K562 (cell line): ENCODE measurements around the gene PTPRO. TPM values are rescaled to one million over a fixed set of nuclear protein-coding genes. Genes with fewer than 3 reads are reported as not detected.

Source experiments
- ATAC-seq: fragments of 200-7000 bp; cut with Tn5 transposase; 3 replicates; pipeline ENCODE4 v1.9.1; 2020; ENCODE audit warnings: moderate library complexity
- BruUV-seq: library from RNA; stranded (reverse); fragments of 400-500 nt; replicated peaks from 2 replicates; lab custom pipeline; 2021; lab: Mats Ljungman, UMichigan
- CTCF ChIA-PET: fragments of 300-600 bp; formaldehyde crosslinking; extraction: SDS; loops from one replicate; lab custom pipeline; 2021; ENCODE audit warnings: low intra/inter-chr PET ratio; lab: Yijun Ruan, JAX
- POLR2A ChIA-PET: fragments of 300-600, 350-650 bp; sonication (Branson Sonifier 250); formaldehyde crosslinking; extraction: SDS; loops from one replicate; lab custom pipeline; 2021; ENCODE audit warnings: antibody characterized with exemption, inconsistent platforms; lab: Yijun Ruan, JAX
- DNase-seq, 4 experiments: peaks; one replicate each; pipeline versions ENCODE4 v3.0.0 to v3.0.0-alpha.2; 2011 to 2018; ENCODE audit warnings: low spot score in 3 of 4, mixed read lengths in 3 of 4; ENCODE audit errors: extremely low read depth in 1 of 4
- FAIRE-seq: peaks from 2 replicates; lab custom pipeline; 2011; peaks lifted over from hg19 to GRCh38; lab: Jason Lieb, UNC
- H2AFZ ChIP-seq: 2 replicates; pipeline ENCODE4 v1.6.0; 2011; ENCODE audit warnings: low read depth, low read length, control low read depth, inconsistent platforms
- H3K27ac ChIP-seq: fragments of 200-600 bp; 3 replicates; pipeline ENCODE4 v1.8.0; 2011; ENCODE audit warnings: low read depth, mild to moderate bottlenecking, control low read depth, inconsistent platforms, low read length, moderate library complexity, mixed read lengths; ENCODE audit errors: extremely low read depth
- H3K27me3 ChIP-seq, 2 experiments: fragments of 300-600 bp in 1 of 2; 2 replicates in 1 of 2; 3 replicates in 1 of 2; pipeline versions ENCODE4 v1.6.0 to v1.8.0; 2011; ENCODE audit warnings: inconsistent platforms in 2 of 2, low read length in 2 of 2, mild to moderate bottlenecking in 1 of 2, mixed read lengths in 1 of 2, moderate library complexity in 1 of 2; ENCODE audit not compliant: control insufficient read depth in 2 of 2, insufficient read depth in 2 of 2
- H3K36me3 ChIP-seq: fragments of 300-600 bp; 3 replicates; pipeline ENCODE4 v1.8.0; 2011; ENCODE audit warnings: mild to moderate bottlenecking, low read length, inconsistent platforms; ENCODE audit not compliant: control insufficient read depth, insufficient read depth
- H3K4me1 ChIP-seq, 2 experiments: fragments of 200-600 bp in 1 of 2; replicated peaks in 1 of 2; 2 replicates in 1 of 2; 3 replicates in 1 of 2; pipeline versions ENCODE4 v1.5.1 to v1.8.0; 2011; ENCODE audit warnings: inconsistent platforms in 2 of 2, low read length in 2 of 2, mild to moderate bottlenecking in 1 of 2, mixed read lengths in 1 of 2, moderate library complexity in 1 of 2; ENCODE audit not compliant: control insufficient read depth in 2 of 2, insufficient read depth in 2 of 2
- H3K4me2 ChIP-seq: 2 replicates; pipeline ENCODE4 v1.6.1; 2011; ENCODE audit warnings: low read length, control low read depth, inconsistent platforms, mixed read lengths; ENCODE audit not compliant: insufficient read depth
- H3K4me3 ChIP-seq: fragments of 200-600 bp; sonication (generic), shearing (Covaris generic); 2 replicates; pipeline ENCODE4 v1.5.1; 2016; ENCODE audit warnings: control low read depth, inconsistent platforms
- H3K79me2 ChIP-seq: fragments of 200-600 bp; 3 replicates; pipeline ENCODE4 v1.8.0; 2011; ENCODE audit warnings: low read length, inconsistent platforms; ENCODE audit not compliant: control insufficient read depth, insufficient read depth
- H3K9ac ChIP-seq, 2 experiments: 2 replicates each; pipeline versions ENCODE4 v1.6.0 to v1.6.1; 2011; ENCODE audit warnings: low read depth in 2 of 2, low read length in 2 of 2, control low read depth in 1 of 2, inconsistent platforms in 1 of 2, mild to moderate bottlenecking in 1 of 2, mixed read lengths in 1 of 2; ENCODE audit not compliant: insufficient read depth in 1 of 2
- H3K9me1 ChIP-seq: one replicate; pipeline ENCODE4 v1.6.0; 2011; ENCODE audit warnings: inconsistent platforms, mild to moderate bottlenecking, low read length, moderate library complexity; ENCODE audit not compliant: control insufficient read depth, insufficient read depth
- H3K9me3 ChIP-seq: replicated peaks from 2 replicates; pipeline ENCODE4 v1.5.1; 2011; ENCODE audit warnings: low read depth, low read length, inconsistent platforms; ENCODE audit not compliant: control insufficient read depth, insufficient read depth
- H4K20me1 ChIP-seq: replicated peaks from 2 replicates; pipeline ENCODE4 v1.6.1; 2011; ENCODE audit warnings: low read length, inconsistent platforms, mixed read lengths; ENCODE audit not compliant: control insufficient read depth, insufficient read depth
- ATF3 ChIP-seq, 2 experiments: fragments of 450-650 bp in 1 of 2; sonication (generic) in 1 of 2; formaldehyde crosslinking in 1 of 2; IDR thresholded peaks in 1 of 2; conservative IDR thresholded peaks in 1 of 2; 2 replicates each; pipeline versions ENCODE4 v1.6.1 to v1.8.1; 2016 to 2023; ENCODE audit warnings: mild to moderate bottlenecking in 2 of 2, moderate library complexity in 2 of 2, inconsistent platforms in 1 of 2, missing genetic modification reagents in 1 of 2
- CREBBP ChIP-seq: IDR thresholded peaks from one replicate; pipeline ENCODE4 v1.6.1; 2012; ENCODE audit warnings: low read depth, mild to moderate bottlenecking, control low read depth, inconsistent platforms, low read length
- FOXP1 ChIP-seq: sonication (generic); formaldehyde crosslinking; IDR thresholded peaks from 2 replicates; pipeline ENCODE4 v1.8.0; 2022; ENCODE audit warnings: mild to moderate bottlenecking, missing genetic modification reagents
- KLF13 ChIP-seq: fragments of 450-650 bp; IDR thresholded peaks from 2 replicates; pipeline ENCODE4 v1.6.1; 2016; ENCODE audit warnings: missing genetic modification characterization, low read depth, mild to moderate bottlenecking, missing compliant biosample characterization, moderate library complexity, borderline replicate concordance
- MCM2 ChIP-seq: fragments of 450-650 bp; IDR thresholded peaks from 2 replicates; pipeline ENCODE4 v1.6.1; 2017; ENCODE audit warnings: low read depth, mild to moderate bottlenecking
- MCM3 ChIP-seq: fragments of 450-650 bp; IDR thresholded peaks from 2 replicates; pipeline ENCODE4 v1.6.1; 2016
- MCM5 ChIP-seq: fragments of 450-650 bp; IDR thresholded peaks from 2 replicates; pipeline ENCODE4 v1.6.1; 2016; ENCODE audit warnings: low read depth
- NR2C1 ChIP-seq, 2 experiments: fragments of 450-650 bp; IDR thresholded peaks; 2 replicates each; pipeline ENCODE4 v1.6.1; 2017; ENCODE audit warnings: mild to moderate bottlenecking in 2 of 2, antibody characterized with exemption in 1 of 2, inconsistent platforms in 1 of 2, missing compliant biosample characterization in 1 of 2, missing genetic modification characterization in 1 of 2
- RNF2 ChIP-seq: sonication (generic); IDR thresholded peaks from 2 replicates; pipeline ENCODE4 v1.6.1; 2016
- SMAD4 ChIP-seq: fragments of 250-450 bp; sonication (Bioruptor Pico); conservative IDR thresholded peaks from 2 replicates; pipeline ENCODE4 v1.8.0; 2021; ENCODE audit warnings: inconsistent platforms, mild to moderate bottlenecking, moderate library complexity
- USF1 ChIP-seq: sonication (generic); formaldehyde crosslinking; IDR thresholded peaks from 2 replicates; pipeline ENCODE4 v1.9.0; 2022; ENCODE audit warnings: mild to moderate bottlenecking, missing genetic modification reagents
- ZBTB8A ChIP-seq: fragments of 450-650 bp; IDR thresholded peaks from 2 replicates; pipeline ENCODE4 v1.6.1; 2018; ENCODE audit warnings: mild to moderate bottlenecking, moderate library complexity; ENCODE audit not compliant: partially characterized antibody
- ZHX1 ChIP-seq: fragments of 150-350 bp; conservative IDR thresholded peaks from 2 replicates; pipeline ENCODE4 v1.6.1; 2014; ENCODE audit warnings: low read length
- ZNF165 ChIP-seq: fragments of 250-450 bp; sonication (Bioruptor Pico); IDR thresholded peaks from 2 replicates; pipeline ENCODE4 v1.4.0; 2020; ENCODE audit warnings: borderline replicate concordance
- ZNF197 ChIP-seq: fragments of 200-800 bp; sonication (Bioruptor generic); IDR thresholded peaks from 2 replicates; pipeline ENCODE4 v1.6.1; 2016; ENCODE audit warnings: low read depth, missing genetic modification characterization, missing compliant biosample characterization
- ZNF232 ChIP-seq: sonication (generic); formaldehyde crosslinking; IDR thresholded peaks from 2 replicates; pipeline ENCODE4 v1.8.0; 2022; ENCODE audit warnings: mild to moderate bottlenecking, missing genetic modification reagents
- ZNF24 ChIP-seq: fragments of 450-650 bp; IDR thresholded peaks from 2 replicates; pipeline ENCODE4 v1.6.1; 2016
- WGBS: fragments of 100-300 bp; shearing (Covaris generic); methylation state at CpG from one replicate; pipeline ENCODE4 v1.1.6; 2016; ENCODE audit warnings: low coverage, mixed read lengths; ENCODE audit not compliant: insufficient coverage; ENCODE audit errors: missing lambda C conversion rate; 5-methylcytosine and 5-hydroxymethylcytosine counted together
- in situ Hi-C: fragments of 300-500 bp; cut with MboI; formaldehyde crosslinking; loops from 4 replicates; pipeline ENCODE4 v1.15.0; 2018; ENCODE audit warnings: inconsistent platforms, mixed read lengths
- intact Hi-C: fragments of 100-400 bp; cut with micrococcal nuclease; formaldehyde crosslinking; loops from 2 replicates; pipeline ENCODE4 v1.14.2; 2022
- polyA plus RNA-seq, 8 experiments: library from polyadenylated mRNA; depleted of rRNA in 4 of 8; stranded (reverse) in 5 of 8; unstranded in 3 of 8; fragments of >200 nt; fragmentation: Nextera tagmentation in 2 of 8; fragmentation: Illumina TruSeq in 1 of 8; extraction: Ambion mirVana in 2 of 8; extraction: Trizol in 1 of 8; gene quantifications; 2 replicates each; pipeline versions ENCODE4 v1.2.1 to v1.2.3, GENCODE V29; 2011 to 2014; ENCODE audit warnings: inconsistent platforms in 1 of 8, missing spikeins in 1 of 8
- total RNA-seq, 7 experiments: library from RNA; depleted of rRNA in 6 of 7; stranded (reverse); fragments of >200 nt in 6 of 7; fragmentation: Illumina TruSeq in 2 of 7; extraction: Trizol in 2 of 7; gene quantifications; 2 replicates each; pipeline versions ENCODE4 v1.2.1 to v1.2.3, GENCODE V29; 2011 to 2021; ENCODE audit warnings: low replicate concordance in 1 of 7
- TF ChIP-seq, protein P1 (sequence below): fragments of 450-650 bp; IDR thresholded peaks from 2 replicates; pipeline ENCODE4 v1.6.1; 2016; ENCODE audit warnings: mild to moderate bottlenecking

The PTPRO gene
- total and polyA plus RNA-seq, 9 of the 15 experiments (the other 6 are each of a cell fraction or from before 2014, with no cell fraction given) = 0.22 TPM; not detected in 8

DNA sequence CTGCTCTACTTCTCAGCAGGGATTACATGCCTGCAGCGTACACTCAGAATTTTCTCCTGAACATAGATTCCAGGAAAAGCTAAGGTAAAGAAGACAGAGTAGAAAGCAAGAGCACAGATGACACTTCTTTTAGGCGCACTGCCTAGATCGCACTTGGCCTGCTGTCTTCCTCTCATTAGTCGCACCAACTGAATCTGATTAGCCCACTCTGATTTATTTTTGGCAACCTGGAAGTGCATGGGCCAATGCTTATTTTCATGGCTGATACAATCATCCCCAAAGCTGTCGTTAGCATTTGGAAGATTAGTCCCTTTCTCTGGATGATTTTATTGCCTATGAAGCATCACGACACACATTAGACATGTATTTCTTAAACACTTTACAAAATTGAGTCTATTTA lies 152.5 kb downstream of the PTPRO start:
- no peak for FAIRE-seq
- POLR2A ChIA-PET = no interaction called here
- Histone ChIP-seq H3K4me2 (no peak overlapping the region), H3K27ac (no peak overlapping the region), H3K36me3 (no peaks in the 10 kb centered on the region), H3K9me1 (no peaks in the 10 kb centered on the region), H4K20me1 (no peaks in the 10 kb centered on the region), H3K4me1 (no peaks in the 10 kb centered on the region), H3K4me3 (no peak overlapping the region), H3K79me2 (no peaks in the 10 kb centered on the region), H2AFZ (no peak overlapping the region), H3K9me3 (no peaks in the 10 kb centered on the region), H3K27me3 (no peaks in the 10 kb centered on the region), H3K9ac (no peak overlapping the region)
- in situ Hi-C loops = no loop called here
- ATAC-seq = no peak
- no TSS peak for BruUV-seq
- intact Hi-C loops = no loop called here
- no peak for DNase-seq
- 0% methylated on average over 6 of the region's 6 CpGs for WGBS
- CTCF ChIA-PET = no interaction called here
- TF ChIP-seq NR2C1 (IDR thresholded peaks at IDR 0.05) (no peak), NR2C1 (tag; IDR thresholded peaks at IDR 0.05) (no peak), SMAD4 (CRISPR knock-in tag) (no peak), ZNF232 (no peak), KLF13 (tag) (no peak), ATF3 (IDR thresholded peaks at IDR 0.05) (no peak), ATF3 (CRISPR knock-in tag; conservative IDR thresholded peaks at IDR 0.05) (no peak), MCM3 (no peak), ZNF197 (no peak), FOXP1 (CRISPR knock-in tag) (no peak), MCM2 (no peak), MCM5 (no peak), ZHX1 (no peak), CREBBP (no peak), ZNF165 (CRISPR knock-in tag) (no peak), RNF2 (no peak), USF1 (CRISPR knock-in tag) (no peak), ZBTB8A (no peak), ZNF24 (no peak)
- TF ChIP-seq, protein P1, sequence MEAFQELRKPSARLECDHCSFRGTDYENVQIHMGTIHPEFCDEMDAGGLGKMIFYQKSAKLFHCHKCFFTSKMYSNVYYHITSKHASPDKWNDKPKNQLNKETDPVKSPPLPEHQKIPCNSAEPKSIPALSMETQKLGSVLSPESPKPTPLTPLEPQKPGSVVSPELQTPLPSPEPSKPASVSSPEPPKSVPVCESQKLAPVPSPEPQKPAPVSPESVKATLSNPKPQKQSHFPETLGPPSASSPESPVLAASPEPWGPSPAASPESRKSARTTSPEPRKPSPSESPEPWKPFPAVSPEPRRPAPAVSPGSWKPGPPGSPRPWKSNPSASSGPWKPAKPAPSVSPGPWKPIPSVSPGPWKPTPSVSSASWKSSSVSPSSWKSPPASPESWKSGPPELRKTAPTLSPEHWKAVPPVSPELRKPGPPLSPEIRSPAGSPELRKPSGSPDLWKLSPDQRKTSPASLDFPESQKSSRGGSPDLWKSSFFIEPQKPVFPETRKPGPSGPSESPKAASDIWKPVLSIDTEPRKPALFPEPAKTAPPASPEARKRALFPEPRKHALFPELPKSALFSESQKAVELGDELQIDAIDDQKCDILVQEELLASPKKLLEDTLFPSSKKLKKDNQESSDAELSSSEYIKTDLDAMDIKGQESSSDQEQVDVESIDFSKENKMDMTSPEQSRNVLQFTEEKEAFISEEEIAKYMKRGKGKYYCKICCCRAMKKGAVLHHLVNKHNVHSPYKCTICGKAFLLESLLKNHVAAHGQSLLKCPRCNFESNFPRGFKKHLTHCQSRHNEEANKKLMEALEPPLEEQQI = no peak
